OCI-LY7 (cell line): ENCODE results near the gene ANGPT4. TPM values are rescaled to one million over a fixed set of nuclear protein-coding genes. Genes with fewer than 3 reads are reported as not detected.

Source experiments
- BruUV-seq: library from RNA; stranded (reverse); fragments of 400-500 nt; replicated peaks from 2 replicates; lab custom pipeline; 2021; lab: Mats Ljungman, UMichigan
- CTCF ChIA-PET: fragments of 300-600 bp; sonication (Branson Sonifier 250); formaldehyde crosslinking; loops from one replicate; lab custom pipeline; 2022; ENCODE audit warnings: antibody characterized with exemption; ENCODE audit not compliant: unreplicated experiment; lab: Charles Lee
- POLR2A ChIA-PET: fragments of 300-600 bp; sonication (Branson Sonifier 250); formaldehyde crosslinking; loops from one replicate; lab custom pipeline; 2022; ENCODE audit warnings: antibody characterized with exemption; lab: Charles Lee
- DNase-seq: peaks from one replicate; pipeline ENCODE4 v3.0.0-alpha.2; 2015; ENCODE audit warnings: low spot score
- H2AFZ ChIP-seq: fragments of 200-600 bp; sonication (generic), shearing (Covaris generic); 2 replicates; pipeline ENCODE4 v1.6.1; 2014; ENCODE audit warnings: mild to moderate bottlenecking, antibody characterized with exemption, low read length, moderate library complexity
- H3K27ac ChIP-seq: fragments of 200-600 bp; sonication (generic); 2 replicates; pipeline ENCODE4 v1.5.1; 2014; ENCODE audit warnings: mixed run types, low read depth, mild to moderate bottlenecking, moderate library complexity, low read length, inconsistent platforms; ENCODE audit not compliant: poor library complexity, severe bottlenecking
- H3K36me3 ChIP-seq: fragments of 200-600 bp; sonication (generic); 2 replicates; pipeline ENCODE4 v1.6.1; 2014; ENCODE audit warnings: mild to moderate bottlenecking, antibody characterized with exemption, low read length, moderate library complexity, mixed read lengths; ENCODE audit not compliant: insufficient read depth
- H3K4me1 ChIP-seq: fragments of 200-600 bp; sonication (generic); 2 replicates; pipeline ENCODE4 v1.5.1; 2014; ENCODE audit warnings: mild to moderate bottlenecking, low read length; ENCODE audit not compliant: insufficient read depth, poor library complexity, severe bottlenecking
- H3K4me2 ChIP-seq: fragments of 200-600 bp; sonication (generic); 2 replicates; pipeline ENCODE4 v1.6.1; 2014; ENCODE audit warnings: mild to moderate bottlenecking, low read length
- H3K4me3 ChIP-seq: fragments of 200-600 bp; sonication (generic); 2 replicates; pipeline ENCODE4 v1.5.1; 2014; ENCODE audit warnings: mild to moderate bottlenecking, low read depth, low read length; ENCODE audit not compliant: poor library complexity, severe bottlenecking
- H3K79me2 ChIP-seq: fragments of 200-600 bp; sonication (generic); 2 replicates; pipeline ENCODE4 v1.6.1; 2016; ENCODE audit warnings: low read depth, mild to moderate bottlenecking, low read length, moderate library complexity, mixed read lengths; ENCODE audit not compliant: insufficient read depth
- H3K9me2 ChIP-seq: fragments of 200-600 bp; sonication (generic); 2 replicates; pipeline ENCODE4 v1.6.1; 2016; ENCODE audit warnings: mild to moderate bottlenecking, low read length, mixed read lengths; ENCODE audit not compliant: insufficient read depth
- H3K9me3 ChIP-seq: fragments of 200-600 bp; sonication (generic); 2 replicates; pipeline ENCODE4 v1.6.1; 2014; ENCODE audit warnings: mild to moderate bottlenecking, mixed run types, low read length, mixed read lengths
- H4K20me1 ChIP-seq: fragments of 200-600 bp; sonication (generic); 2 replicates; pipeline ENCODE4 v1.6.1; 2014; ENCODE audit warnings: mild to moderate bottlenecking, antibody characterized with exemption, low read length, moderate library complexity, mixed read lengths; ENCODE audit not compliant: insufficient read depth
- EZH2phosphoT487 ChIP-seq: fragments of 200-600 bp; sonication (generic); IDR thresholded peaks from 2 replicates; pipeline ENCODE4 v1.6.1; 2018; ENCODE audit warnings: low read depth, borderline replicate concordance, mild to moderate bottlenecking, mixed run types, antibody characterized with exemption, low read length, moderate library complexity, mixed read lengths
- intact Hi-C: fragments of 100-400 bp; cut with micrococcal nuclease; formaldehyde crosslinking; loops from one replicate; pipeline ENCODE4 v1.10.0; 2022; ENCODE audit not compliant: unreplicated experiment
- total RNA-seq, 2 experiments: library from RNA; depleted of rRNA in 1 of 2; stranded (reverse); fragments of >200 nt in 1 of 2; shearing (Covaris generic) in 1 of 2; gene quantifications; 2 replicates each; pipeline ENCODE4 v1.2.3, GENCODE V29; 2014 to 2022
- TF ChIP-seq, protein P1 (sequence below): fragments of 200-600 bp; sonication (generic); conservative IDR thresholded peaks from 2 replicates; pipeline ENCODE4 v1.5.1; 2014; ENCODE audit warnings: mild to moderate bottlenecking, antibody characterized with exemption, low read length, moderate library complexity, mixed read lengths

ANGPT4 gene
- total RNA-seq, 2 experiments from 2014 or later: not detected

DNA sequence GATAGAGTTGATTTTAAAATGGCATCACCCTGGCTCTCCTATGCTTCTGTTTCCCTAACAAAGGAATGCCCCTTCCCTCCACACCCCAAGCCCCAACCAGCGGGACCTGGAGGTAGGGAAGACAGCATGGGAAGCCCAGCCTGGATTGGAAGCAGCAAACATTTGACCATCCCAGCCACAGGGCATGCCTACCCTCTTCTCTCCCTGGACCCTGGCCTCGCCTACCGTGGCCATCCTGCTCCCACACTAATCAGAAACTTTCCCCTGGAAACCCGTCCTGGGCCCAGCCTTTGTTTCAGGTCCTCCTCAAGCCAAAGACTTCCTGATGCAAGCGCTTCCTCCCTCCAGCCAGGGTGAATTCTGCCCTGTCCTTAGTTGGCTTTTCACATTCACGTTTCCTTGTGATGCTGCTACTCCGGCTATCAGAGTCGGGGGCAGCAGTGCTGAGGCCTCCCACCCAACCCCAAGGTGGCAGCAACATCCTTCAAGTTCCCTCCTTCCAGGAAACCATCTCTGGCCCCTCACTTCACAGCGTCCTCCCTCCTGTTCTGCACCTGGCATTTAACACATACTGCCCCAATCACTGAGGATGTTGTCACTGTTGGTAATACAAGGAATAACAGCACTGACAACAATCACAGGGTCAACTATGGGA lies 18.2 kb upstream of the ANGPT4 start:
- CTCF ChIA-PET: no interaction called here

DNA sequence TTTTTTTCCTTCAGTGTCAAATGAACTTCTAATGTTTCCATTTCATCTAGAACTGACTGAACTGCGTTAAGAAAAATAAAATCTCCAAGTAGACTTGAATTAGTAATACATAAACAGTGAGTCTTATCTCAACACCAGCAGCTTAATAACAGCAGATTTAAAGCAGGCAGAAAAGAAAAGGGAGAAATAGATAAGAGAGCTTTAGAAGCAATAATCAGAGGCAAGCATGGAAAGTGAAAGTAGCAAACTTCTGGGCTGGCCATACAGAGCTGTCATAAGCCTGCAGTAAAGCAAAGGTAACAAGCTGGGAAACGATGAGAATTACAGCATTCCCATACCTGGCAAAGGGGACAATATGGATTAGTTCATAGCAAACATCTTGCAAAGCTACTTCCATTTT lies 16.9 kb upstream of the ANGPT4 start:
- no peaks in the 10 kb centered on the region for H3K4me1 ChIP-seq
- no peak for TF ChIP-seq EZH2phosphoT487
- TF ChIP-seq, protein P1, sequence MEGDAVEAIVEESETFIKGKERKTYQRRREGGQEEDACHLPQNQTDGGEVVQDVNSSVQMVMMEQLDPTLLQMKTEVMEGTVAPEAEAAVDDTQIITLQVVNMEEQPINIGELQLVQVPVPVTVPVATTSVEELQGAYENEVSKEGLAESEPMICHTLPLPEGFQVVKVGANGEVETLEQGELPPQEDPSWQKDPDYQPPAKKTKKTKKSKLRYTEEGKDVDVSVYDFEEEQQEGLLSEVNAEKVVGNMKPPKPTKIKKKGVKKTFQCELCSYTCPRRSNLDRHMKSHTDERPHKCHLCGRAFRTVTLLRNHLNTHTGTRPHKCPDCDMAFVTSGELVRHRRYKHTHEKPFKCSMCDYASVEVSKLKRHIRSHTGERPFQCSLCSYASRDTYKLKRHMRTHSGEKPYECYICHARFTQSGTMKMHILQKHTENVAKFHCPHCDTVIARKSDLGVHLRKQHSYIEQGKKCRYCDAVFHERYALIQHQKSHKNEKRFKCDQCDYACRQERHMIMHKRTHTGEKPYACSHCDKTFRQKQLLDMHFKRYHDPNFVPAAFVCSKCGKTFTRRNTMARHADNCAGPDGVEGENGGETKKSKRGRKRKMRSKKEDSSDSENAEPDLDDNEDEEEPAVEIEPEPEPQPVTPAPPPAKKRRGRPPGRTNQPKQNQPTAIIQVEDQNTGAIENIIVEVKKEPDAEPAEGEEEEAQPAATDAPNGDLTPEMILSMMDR: no peak
- H3K27ac ChIP-seq: no peak overlapping the region
- ChIA-PET POLR2A (no interaction called here), CTCF (interaction anchor here (0.5 kb wide), 1 partner anchor 223 kb away, joined by 3 read pairs; no protein-coding TSS in a partner anchor)
- H3K4me3 ChIP-seq: no peak overlapping the region
- H4K20me1 ChIP-seq: no peaks in the 10 kb centered on the region
- no peak for DNase-seq
- no TSS peak for BruUV-seq
- H2AFZ ChIP-seq: no peak overlapping the region
- H3K36me3 ChIP-seq: no peaks in the 10 kb centered on the region
- H3K9me2 ChIP-seq: no peaks in the 10 kb centered on the region
- no peaks in the 10 kb centered on the region for H3K79me2 ChIP-seq
- peaks cover 18% of the 10 kb centered on the region for H3K9me3 ChIP-seq
- intact Hi-C loops: no loop called here
- no peak overlapping the region for H3K4me2 ChIP-seq

More for the DNA sequence above, 18.2 kb upstream of the ANGPT4 start:
- no peaks in the 10 kb centered on the region for H3K79me2 ChIP-seq
- TF ChIP-seq EZH2phosphoT487: no peak
- TF ChIP-seq, protein P1: no peak
- no peak overlapping the region for H3K4me2 ChIP-seq
- intact Hi-C loops: no loop called here
- H3K36me3 ChIP-seq: no peaks in the 10 kb centered on the region
- H3K9me3 ChIP-seq: peaks cover 18% of the 10 kb centered on the region
- no peak overlapping the region for H2AFZ ChIP-seq
- H4K20me1 ChIP-seq: no peaks in the 10 kb centered on the region
- H3K27ac ChIP-seq: no peak overlapping the region
- POLR2A ChIA-PET: no interaction called here
- no peaks in the 10 kb centered on the region for H3K9me2 ChIP-seq
- no TSS peak for BruUV-seq
- H3K4me3 ChIP-seq: no peak overlapping the region
- DNase-seq: no peak
- H3K4me1 ChIP-seq: no peaks in the 10 kb centered on the region

DNA sequence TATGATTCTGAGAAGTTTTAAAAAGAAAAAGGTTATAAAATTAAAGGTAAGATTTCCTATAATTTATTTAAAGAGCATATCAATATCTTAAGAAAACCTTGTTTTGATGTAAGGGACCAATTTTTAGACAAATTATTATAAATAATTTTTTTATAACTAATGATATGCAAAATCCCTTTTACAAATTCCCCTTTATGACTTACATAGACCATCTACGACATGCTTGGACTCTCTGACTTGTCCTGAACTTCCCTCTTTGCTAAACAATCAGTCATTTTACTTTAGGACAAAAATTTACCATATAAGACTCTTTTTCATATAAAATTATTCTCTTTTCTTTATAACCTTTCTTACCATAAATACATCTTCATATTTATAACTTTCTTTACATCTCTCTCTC lies 15.3 kb upstream of the ANGPT4 start:
- ChIA-PET POLR2A (no interaction called here), CTCF (no interaction called here)
- H3K4me3 ChIP-seq: no peak overlapping the region
- no peaks in the 10 kb centered on the region for H4K20me1 ChIP-seq
- no peak overlapping the region for H2AFZ ChIP-seq
- H3K36me3 ChIP-seq: no peaks in the 10 kb centered on the region
- no peak overlapping the region for H3K4me2 ChIP-seq
- BruUV-seq: no TSS peak
- DNase-seq: peak; percentile 52
- no peaks in the 10 kb centered on the region for H3K9me2 ChIP-seq
- H3K4me1 ChIP-seq: no peaks in the 10 kb centered on the region
- no peak overlapping the region for H3K27ac ChIP-seq
- H3K9me3 ChIP-seq: peaks cover 18% of the 10 kb centered on the region
- no peaks in the 10 kb centered on the region for H3K79me2 ChIP-seq
- no peak for TF ChIP-seq EZH2phosphoT487
- TF ChIP-seq, protein P1: no peak
- intact Hi-C loops: no loop called here
